ENCODE measurements around the gene MTMR12.

GRCh38 chr5:32210151-32210550, 102.6 kb downstream of the MTMR12 start:
- TF ChIP-seq EZH2 (IDR thresholded peaks at IDR 0.05; ENCODE audit: insufficient read depth, poor library complexity, severe bottlenecking) = no peak
- no peak for TF ChIP-seq EZH2phosphoT487 (IDR thresholded peaks at IDR 0.05; ENCODE audit: insufficient read depth, low read depth)

Measured in GM23248 (cell line).